Stimulated activated CD8-positive, alpha-beta memory T cell treated with anti-CD3 and anti-CD28 coated beads, Interleukin-7, amount 100 ng/mL, for 1 hour (primary cell): ENCODE data around the gene ILF3.

Source experiments
- DNase-seq, 2 donors: peaks; one replicate each; pipeline ENCODE4 v3.0.0-alpha.2; 2020; ENCODE audit warnings: low read depth in 2 of 2

ILF3 gene

DNA sequence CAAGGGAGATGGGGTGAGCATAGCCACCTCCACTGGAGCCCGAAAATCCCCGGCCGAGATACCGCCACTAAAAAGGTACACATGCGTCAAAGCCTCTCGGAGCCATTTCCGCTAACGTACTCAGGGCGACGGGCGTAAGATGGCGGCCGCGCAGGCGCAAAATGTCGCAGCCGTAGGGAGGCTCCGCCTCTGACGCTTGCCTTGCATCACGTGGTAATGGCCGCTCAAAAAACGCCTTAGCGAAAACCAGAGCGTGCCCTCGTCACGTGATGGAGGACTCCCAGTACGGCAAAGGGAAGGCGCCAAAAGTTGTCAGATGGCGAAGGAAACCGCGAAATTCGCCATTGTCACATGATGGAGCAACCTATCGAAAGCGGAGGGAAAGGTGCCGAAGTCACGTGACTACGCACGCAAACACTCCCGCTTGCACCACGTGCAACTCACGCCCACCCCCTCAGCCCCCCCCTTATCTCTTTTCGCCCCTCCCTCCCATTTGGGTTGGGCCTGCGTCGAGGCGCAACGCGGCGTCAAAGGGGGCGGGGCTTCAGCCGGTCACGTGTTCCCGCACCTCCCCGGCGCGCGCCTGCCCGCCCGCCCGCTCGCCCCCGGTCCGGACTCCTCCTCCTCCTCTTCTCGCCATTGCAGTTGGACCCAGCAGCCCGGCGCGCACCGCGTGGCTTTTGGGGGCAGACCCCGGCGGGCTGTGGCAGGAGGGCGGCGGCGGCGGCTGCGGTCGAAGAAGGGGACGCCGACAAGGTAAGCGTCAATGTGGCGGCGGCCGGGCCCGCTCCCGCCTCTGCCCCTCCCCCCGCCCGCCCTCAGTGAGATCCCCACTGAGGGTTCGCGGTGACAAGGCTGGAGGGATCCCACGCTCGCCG lies at the start of gene ILF3:
ILF3 (plus strand) TSS at position 615 of the 878 bp plus-strand sequence. CDS start 16,260 bp downstream, outside the sequence.
- DNase-seq: peak; percentile 99 to 100

DNA sequence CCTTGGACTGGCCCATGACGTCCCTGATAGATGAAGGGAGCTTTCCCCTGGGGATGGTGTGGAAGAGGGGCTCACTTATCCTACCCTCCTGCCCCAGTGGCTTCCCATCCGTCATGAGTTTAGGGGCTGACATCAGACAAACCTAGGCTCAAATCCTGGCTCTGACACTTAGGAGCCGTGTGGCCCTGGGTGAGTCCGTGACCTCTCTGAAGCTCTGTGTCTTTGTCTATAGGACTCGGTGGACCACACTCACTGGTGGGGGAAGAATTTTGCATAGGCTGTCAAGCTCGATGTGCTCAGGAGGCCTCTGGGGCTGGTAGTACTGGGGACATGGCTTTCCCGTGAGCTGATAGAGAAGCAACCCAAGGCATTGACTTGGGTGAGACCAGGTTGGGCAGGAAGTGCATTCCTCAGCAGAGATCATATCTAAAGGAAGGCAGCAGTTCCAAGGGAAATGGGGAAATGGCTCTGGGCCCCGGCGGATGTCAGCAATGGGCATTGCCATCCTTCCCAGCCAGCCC lies 49.6 kb upstream of the ILF3 start:
- DNase-seq: no peak

DNA sequence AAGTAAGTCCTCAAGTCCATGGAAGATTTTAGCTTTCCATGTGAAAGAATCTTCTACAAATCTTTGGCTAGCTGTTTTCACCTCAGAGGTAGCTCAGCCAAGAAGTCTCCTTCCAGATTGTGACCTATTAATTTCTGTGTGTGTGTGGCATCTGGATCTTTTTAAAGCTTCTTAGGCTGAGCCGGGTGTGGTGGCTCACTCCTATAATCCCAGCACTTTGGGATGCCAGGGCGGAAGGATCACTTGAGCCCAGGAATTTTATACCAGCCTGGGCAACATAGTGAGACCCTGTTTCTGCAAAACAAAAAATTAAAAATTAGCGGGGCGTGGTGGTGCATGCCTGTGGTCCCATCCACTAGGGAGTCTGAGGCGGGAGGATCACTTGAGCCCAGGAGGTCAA lies 42.2 kb upstream of the ILF3 start:
- DNase-seq: no peak

DNA sequence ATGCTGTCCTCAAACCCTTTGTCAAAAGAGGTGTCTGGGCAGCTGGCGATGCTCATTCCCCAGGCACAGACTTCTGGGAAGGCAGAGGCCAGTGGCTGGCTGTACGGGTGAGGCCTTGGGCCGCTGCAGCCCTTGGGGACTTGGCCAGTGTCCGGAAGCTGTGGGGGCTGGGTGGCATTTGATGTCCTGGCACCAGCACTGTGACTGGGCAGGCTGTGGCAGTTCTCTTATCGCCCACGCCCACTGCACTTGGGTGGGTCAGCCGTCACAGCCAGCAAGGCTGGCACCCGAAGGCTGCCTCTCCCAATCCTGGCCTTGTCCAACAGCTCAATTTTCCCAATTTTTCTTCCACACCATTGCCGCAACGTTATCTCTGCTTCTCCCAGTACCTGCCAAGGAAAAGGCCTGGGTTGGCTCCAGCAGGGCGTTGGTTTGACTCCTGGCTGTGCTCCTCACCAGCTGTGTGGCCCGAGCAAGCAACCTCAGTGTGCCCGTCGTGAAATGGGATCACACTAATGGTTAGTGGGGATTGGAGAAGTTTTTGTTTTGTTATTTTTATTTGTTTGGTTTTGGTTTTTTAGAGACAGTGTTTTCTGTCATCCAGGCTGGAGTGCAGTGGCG lies 41.5 kb upstream of the ILF3 start:
- no peak for DNase-seq

DNA sequence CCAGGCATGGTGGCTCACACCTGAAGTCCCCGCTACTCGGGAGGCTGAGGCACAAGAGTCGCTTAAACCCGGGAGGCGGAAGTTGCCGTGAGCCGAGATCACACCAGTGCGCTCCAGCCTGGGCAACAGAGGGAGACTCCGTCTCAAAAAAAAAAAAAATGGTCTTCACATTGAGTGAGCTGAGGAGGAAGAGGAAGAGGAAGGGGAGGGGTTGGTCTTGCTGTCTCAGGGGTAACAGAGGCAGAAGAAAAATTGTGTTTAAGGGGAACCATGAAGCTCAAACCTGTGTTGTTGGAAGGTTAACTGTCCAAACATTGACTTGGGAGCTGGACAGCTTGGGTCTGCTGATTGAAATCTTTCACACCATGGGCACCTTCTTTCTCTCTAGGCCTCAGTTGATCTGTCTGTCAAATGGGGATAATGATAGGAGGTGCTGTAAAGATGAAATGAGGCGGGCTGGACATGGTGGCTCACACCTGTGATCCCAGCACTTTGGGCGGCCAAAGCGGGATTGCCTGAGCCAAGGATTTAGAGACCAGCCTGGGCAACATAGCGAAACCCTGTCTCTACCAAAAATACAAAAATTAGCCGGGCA lies 38.6 kb upstream of the ILF3 start:
- DNase-seq: no peak

DNA sequence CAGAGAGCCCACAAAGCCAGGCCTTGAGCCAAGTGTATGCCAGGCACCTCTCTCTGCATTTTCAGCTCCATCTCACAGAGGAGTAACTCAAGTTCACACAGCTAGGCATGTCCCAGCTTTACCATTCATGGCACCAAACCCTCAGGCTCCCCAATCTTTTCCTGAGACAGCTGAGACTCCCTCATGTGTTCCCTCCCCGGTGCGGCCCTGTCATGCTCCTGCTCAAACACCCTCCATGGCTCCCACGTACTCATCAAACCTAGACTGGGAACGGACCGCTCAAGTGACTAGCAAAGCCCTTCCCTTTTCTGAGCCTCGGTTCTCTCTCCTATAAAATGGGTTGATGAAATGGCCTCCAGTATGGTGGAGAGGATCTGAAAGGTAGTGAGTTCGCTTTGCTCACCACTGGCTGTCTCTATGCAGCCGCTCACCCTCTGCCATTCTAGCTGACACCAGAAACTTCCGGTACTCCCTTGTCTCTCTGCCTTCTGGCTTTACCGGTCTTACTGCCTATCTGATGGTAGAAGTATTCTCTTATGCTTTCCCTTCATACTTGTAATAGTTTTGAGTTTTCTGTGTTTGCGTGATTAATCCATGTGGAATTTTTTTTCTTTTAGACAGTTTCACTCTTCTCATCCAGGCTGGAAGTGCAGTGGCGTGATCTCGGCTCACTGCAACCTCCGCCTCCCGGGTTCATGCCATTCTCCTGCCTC lies 36.6 kb upstream of the ILF3 start:
- no peak for DNase-seq

DNA sequence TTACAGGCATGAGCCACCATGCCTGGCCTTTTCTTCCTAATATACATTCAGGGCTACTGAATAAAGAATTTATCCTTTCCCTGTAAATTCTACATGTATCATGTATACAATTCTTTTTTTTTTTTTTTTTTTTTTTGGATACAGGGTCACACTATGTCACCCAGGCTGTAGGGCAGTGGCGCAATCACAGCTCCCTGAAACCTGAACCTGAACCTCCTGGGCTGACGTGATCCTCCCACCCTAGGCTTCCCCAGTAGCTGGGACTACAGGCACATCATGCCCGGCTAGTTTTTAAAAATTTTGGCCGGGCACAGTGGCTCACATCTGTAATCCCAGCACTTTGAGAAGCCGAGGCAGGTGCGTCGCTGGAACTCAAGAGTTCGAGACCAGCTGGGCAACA lies 35.3 kb upstream of the ILF3 start:
- DNase-seq: no peak

DNA sequence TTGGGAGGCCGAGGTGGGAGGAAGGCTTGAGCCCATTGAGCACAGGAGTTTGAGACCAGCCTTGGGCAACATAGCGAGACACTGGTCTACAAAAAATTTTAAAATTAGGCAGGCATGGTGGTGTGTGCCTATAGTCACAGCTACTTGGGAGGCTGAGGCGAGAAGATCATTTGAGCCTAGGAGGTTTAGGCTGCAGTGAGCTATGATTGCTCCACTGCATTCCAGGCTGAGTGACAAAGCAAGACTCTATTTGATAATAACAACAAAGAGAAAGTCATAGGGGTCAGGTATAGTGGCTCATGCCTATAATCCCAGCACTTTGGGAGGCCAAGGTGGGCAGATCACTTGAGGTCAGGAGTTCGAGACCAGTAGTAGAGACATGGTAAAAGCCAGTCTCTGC lies 33.4 kb upstream of the ILF3 start:
- DNase-seq: no peak

DNA sequence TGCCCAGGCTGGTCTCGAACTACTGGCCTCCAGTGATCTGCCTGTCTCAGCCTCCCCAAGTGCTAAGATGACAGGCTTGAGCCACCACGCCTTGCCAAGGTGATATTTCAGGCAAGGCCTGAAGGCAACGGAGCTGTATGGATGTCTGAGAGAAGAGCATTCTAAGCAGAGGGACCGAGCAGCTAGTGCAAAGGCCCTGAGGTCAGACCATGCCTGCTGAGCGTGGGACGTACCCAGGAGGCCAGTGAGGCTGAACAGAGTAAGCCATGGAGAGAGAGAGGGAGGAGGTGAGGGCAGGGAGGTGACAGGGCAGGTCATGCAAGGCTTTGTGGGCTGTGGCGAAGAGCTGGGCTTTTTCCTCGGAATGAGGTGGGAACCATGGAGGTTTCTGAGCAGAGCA lies 32.2 kb upstream of the ILF3 start:
- no peak for DNase-seq

DNA sequence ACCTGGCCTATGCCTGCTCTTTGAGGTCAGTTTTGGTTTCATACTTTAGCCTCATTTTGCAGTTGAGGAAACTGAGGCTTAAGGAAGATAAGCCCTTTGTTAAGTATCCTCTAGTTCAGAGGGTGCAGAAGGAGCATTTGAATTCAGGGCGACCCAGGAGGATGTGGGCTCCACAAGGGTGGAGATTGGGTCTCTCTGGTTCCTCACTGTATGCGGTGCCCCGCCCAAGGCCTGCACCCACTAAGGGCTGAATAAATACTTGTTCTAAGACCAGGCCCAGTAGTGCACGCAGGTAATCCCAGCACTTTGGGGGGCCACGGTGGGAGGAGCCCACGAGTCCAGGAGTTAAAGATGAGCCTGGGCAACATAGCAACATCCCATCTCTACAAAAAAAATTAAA lies 29.6 kb upstream of the ILF3 start:
- no peak for DNase-seq

DNA sequence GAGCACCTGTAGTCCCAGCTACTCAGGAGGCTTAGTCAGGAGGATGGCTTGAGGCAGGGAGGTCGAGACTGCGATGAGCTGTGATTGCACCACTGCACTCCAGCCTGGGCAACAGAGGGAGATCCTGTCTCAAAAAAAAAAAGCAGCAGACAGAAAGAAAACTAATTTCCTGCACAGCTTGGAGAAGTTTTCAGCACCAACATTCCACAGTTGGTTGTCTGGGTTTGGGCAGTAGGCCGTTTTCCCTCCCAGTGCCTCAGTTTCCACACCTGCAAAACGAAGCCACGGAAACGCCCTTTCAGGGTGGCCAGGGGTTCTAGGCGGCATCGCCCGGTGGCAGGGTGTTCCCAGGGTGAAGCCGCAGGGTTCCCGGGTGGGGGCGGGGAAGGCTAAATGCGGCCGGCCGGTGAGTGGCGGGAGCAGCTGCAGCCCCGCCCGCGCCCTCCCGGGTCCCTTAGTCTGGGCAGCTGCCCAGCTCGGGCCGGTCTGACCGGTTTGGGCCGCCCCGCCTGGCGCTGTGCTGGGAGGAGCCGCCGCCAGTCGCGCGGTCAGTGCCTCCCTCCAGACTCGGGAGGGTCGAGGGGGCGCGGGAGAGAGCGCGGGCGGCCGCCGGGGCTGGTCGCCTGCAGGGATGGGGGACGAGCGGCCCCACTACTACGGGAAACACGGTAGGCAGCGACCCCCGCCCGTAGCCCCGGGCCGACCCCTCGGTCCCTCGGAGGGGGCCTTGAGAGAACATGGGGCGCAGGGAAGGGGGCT lies 29.0 kb upstream of the ILF3 start, which contains the start of gene SLC44A2:
SLC44A2 (plus strand) TSS at position 551 of the 759 bp plus-strand sequence; CDS start at position 632, 81 bp downstream.
- DNase-seq: no peak

DNA sequence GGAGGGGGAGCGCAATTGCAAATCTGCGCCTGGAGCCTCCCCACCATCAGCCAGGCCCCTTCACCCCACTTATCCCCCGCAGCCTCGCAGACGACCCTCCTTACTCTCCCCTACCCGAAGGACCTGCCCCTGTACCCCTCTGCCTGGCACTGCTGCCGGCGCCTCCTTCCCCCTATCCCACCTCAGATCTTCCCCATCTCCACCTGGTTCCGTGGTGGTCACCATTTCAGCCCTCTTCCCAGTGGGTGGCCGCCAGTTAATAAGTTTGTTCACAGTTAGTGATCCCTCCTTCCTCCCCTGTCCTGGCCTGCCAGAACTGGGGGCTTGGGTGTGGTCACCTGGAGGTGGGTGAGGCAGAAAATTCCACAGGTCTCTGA lies 28.4 kb upstream of the ILF3 start:
- DNase-seq: no peak

DNA sequence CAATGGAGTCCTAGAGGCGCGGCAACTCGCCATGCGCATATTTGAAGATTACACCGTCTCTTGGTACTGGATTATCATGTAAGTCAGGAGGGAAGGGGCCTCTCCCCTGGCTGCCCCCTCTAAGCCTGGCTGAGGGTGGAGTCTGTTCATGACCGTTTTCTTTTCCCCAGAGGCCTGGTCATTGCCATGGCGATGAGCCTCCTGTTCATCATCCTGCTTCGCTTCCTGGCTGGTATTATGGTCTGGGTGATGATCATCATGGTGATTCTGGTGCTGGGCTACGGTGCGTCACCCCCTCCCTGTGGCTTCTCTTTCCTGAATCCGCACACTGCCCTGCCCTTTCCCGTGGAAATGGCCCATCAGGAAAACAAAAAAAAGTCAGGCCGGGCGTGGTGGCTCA lies 22.3 kb upstream of the ILF3 start:
- DNase-seq: no peak

DNA sequence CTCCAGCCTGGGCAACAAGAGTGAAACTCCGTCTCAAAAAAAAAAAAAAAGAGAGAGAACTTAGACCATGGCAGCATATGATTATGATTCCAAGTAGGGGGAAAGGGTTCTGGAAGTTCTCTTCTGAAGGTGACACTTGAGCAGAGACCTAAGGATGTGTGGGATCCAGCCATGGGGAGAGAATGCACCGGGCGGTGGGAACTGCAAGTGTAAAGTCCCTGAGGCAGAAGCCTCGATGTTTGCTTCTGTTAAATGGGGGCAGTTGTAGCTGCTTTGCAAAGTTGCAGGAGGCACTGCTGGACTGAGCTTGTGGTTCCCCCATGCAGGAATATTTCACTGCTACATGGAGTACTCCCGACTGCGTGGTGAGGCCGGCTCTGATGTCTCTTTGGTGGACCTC lies 19.7 kb upstream of the ILF3 start:
- DNase-seq: no peak

DNA sequence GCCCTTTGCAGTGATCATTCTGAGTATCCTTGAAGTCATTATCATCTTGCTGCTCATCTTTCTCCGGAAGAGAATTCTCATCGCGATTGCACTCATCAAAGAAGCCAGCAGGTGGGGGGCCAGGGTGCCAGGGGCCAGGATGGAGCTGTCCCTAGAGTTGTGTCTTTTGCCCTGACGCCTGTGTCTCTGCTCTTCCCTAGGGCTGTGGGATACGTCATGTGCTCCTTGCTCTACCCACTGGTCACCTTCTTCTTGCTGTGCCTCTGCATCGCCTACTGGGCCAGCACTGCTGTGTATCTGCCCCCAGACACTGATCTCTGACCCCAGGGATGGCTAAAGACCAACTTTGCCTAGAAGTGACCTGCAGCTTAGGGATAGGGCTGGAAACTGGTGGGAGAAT lies 19.2 kb upstream of the ILF3 start:
- no peak for DNase-seq

DNA sequence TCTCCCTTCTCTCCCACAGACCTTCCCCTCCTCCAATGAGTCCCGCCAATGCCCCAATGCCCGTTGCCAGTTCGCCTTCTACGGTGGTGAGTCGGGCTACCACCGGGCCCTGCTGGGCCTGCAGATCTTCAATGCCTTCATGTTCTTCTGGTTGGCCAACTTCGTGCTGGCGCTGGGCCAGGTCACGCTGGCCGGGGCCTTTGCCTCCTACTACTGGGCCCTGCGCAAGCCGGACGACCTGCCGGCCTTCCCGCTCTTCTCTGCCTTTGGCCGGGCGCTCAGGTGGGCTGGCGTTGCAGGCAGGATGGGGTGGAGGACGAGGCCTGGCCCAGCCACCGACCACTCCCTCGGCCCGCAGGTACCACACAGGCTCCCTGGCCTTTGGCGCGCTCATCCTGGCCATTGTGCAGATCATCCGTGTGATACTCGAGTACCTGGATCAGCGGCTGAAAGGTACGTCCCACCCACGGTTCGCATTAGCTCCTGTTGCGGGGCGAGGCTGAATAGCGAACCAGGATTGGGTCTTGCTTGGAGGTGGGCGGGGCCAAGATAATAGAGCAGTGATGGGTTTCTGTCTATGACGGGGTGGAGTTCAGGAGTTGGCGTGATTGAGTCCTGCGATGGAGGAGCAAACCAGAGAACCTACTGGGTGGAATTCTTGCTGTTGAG lies 17.7 kb upstream of the ILF3 start:
- DNase-seq: no peak

DNA sequence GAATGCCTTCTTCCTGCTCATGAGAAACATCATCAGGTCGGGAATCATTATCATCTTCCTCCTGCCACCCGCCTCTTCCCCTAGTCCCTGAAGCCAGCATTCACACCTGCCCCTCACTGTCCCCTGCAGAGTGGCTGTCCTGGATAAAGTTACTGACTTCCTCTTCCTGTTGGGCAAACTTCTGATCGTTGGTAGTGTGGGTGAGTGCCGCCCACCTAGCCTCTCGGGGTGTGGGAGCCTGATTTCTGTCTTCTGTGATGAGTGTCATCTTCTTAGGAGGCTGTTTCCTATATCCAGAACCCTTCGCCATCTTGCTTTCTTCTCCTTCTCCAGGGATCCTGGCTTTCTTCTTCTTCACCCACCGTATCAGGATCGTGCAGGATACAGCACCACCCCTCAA lies 16.3 kb upstream of the ILF3 start:
- DNase-seq: no peak

DNA sequence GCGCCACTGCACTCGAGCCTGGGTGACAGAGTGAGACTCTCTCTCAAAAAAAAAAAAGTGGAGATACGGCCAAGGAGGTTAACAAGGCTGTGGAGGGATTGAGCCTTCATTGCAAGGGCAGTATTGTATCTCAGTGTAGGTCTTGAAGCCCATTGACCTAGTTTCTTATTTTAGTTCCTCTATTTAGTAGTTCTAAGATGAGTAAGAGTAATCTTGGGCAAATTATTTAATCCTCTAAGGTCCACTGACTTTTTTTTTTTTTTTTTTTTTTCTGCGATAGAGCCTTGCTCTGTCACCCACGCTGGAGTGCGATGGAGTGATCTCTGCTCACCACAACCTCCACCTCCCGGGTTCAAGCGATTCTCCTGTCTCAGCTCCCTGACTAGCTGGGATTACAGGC lies 14.3 kb upstream of the ILF3 start:
- no peak for DNase-seq

DNA sequence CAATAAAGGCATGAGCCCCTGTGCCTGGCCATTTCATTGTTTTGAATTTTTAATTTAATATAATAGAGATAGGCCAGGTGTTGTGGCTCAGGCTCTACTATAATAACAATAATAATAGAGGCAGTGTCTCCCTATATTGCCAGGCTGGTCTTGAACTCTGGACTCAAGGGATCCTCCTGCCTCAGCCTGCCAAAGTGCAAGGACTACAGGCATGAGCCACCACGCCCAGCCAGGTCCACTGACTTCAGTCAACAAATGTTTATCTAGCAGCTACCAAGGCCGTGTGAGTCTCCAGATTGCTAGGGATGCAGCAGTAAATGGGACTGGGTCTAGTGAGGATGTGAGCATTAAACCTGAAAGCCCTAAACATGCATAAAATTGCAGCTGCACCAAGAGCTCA lies 13.8 kb upstream of the ILF3 start:
- no peak for DNase-seq

DNA sequence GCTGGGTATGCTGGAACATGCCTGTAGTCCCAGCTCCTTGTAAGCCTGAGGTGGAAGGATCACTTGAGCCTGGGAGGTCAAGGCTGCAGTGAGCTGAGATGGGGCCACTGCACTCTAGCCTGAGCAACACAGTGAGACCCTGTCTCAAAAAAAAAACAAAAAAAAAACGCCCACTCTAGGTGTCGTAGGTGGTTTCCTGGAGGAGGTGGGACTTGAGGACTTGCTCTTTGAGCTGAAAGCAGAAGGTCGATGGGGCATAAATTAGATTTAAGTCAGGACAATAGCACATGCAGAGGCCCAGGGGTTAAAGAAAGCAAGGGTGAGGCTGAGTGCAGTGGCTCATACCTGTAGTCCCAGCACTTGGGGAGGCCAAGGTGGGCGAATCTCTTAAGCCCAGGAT lies 12.9 kb upstream of the ILF3 start:
- DNase-seq: no peak
